ENCODE data around the gene ANAPC4. TPM values are rescaled to one million over a fixed set of nuclear protein-coding genes. Genes with fewer than 3 reads are reported as not detected.

Gene ANAPC4
- total and polyA plus RNA-seq, 4 donors: 15.4 to 98.5 (median 32.5) TPM

DNA sequence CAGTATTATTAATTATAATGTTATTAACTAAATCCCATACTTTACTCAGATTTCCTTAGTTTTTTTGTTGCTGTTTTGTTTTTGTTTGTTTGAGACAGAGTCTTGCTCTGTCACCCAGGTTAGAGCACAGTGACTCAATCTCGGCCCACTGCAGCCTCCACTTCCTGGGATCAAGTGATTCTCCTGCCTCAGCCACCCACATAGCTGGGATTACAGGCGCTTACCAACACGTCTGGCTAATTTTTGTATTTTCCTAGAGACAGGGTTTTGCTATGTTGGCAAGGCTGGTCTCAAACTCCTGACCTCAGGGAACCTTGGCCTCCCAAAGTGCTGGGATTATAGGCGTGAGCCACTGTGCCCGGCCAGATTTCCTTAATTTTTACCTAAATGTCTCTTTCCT is 72.2 kb downstream of the ANAPC4 start:
- Histone ChIP-seq H3K4me1 (ENCODE audit: control insufficient read depth in 5 of 5, insufficient read depth in 5 of 5, low read length in 5 of 5) (peaks cover 0 to 14% (median 10%) of the 10 kb centered on the region in 5 donors), H3K27me3 (ENCODE audit: control insufficient read depth in 3 of 3, insufficient read depth in 3 of 3, low read length in 2 of 3) (no peaks in the 10 kb centered on the region), H3K27ac (ENCODE audit: low read depth in 1 of 2, low read length in 1 of 2) (no peak overlapping the region), H3K9ac (ENCODE audit: insufficient read depth in 1 of 2, low read length in 2 of 2) (no peak overlapping the region), H3K9me3 (ENCODE audit: control insufficient read depth in 4 of 4, insufficient read depth in 3 of 4, low read length in 3 of 4) (no peaks in the 10 kb centered on the region), H3K4me3 (no peak overlapping the region), H3K36me3 (ENCODE audit: control insufficient read depth in 4 of 4, insufficient read depth in 4 of 4, low read length in 4 of 4) (no peaks in the 10 kb centered on the region)
- ATAC-seq (ENCODE audit: insufficient read depth, low FRiP score) (no peak), DNase-seq (no peak)
- 59 to 88% methylated on average over 5 of the region's 5 CpGs for WGBS, 2 donors
- no peak for TF ChIP-seq CTCF (IDR thresholded peaks at IDR 0.05; ENCODE audit: control extremely low read depth, extremely low read depth)

- H3K36me3 ChIP-seq (ENCODE audit: control insufficient read depth in 4 of 4, insufficient read depth in 4 of 4, low read length in 4 of 4): no peaks in the 10 kb centered on the region
- no peaks in the 10 kb centered on the region for H3K27me3 ChIP-seq (ENCODE audit: control insufficient read depth in 3 of 3, insufficient read depth in 3 of 3, low read length in 2 of 3)
- H3K4me1 ChIP-seq (ENCODE audit: control insufficient read depth in 5 of 5, insufficient read depth in 5 of 5, low read length in 5 of 5): peaks cover 0 to 14% (median 10%) of the 10 kb centered on the region in 5 donors
- DNase-seq (no peak), ATAC-seq (ENCODE audit: insufficient read depth, low FRiP score) (no peak)
- TF ChIP-seq CTCF (IDR thresholded peaks at IDR 0.05; ENCODE audit: control extremely low read depth, extremely low read depth): no peak
- WGBS, 2 donors: 80 to 86% methylated on average over 5 of the region's 5 CpGs
- no peaks in the 10 kb centered on the region for H3K9me3 ChIP-seq (ENCODE audit: control insufficient read depth in 4 of 4, insufficient read depth in 3 of 4, low read length in 3 of 4)
- no peak overlapping the region for H3K9ac ChIP-seq (ENCODE audit: insufficient read depth in 1 of 2, low read length in 2 of 2)
- H3K27ac ChIP-seq (ENCODE audit: low read depth in 1 of 2, low read length in 1 of 2): no peak overlapping the region
- H3K4me3 ChIP-seq: no peak overlapping the region
Measured at GRCh38 chr4:25449688-25450087, 72.6 kb downstream of the ANAPC4 start.

DNA sequence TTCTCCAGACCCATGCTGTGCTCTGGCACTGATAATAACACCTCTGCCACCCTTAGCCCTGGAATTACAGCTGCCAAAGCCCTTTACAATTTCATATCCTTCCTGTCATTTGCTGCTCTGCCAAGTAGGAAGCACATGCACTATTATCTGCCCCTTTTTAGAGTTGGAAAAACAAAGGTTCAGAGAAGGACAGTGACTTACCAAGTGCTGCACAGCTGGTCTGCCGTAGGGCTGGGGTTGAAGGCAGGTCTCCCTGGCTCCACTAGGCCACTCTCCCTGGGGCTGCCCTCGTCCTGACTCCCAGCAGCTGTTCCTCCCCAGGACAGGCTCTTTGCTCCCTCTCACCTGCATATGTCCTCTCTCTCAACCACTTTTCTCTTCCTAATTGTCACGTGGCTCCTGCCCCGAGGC is 73.4 kb downstream of the ANAPC4 start:
- Histone ChIP-seq H3K36me3 (ENCODE audit: control insufficient read depth in 4 of 4, insufficient read depth in 4 of 4, low read length in 4 of 4) (no peaks in the 10 kb centered on the region), H3K9ac (ENCODE audit: insufficient read depth in 1 of 2, low read length in 2 of 2) (no peak overlapping the region), H3K9me3 (ENCODE audit: control insufficient read depth in 4 of 4, insufficient read depth in 3 of 4, low read length in 3 of 4) (no peaks in the 10 kb centered on the region), H3K4me1 (ENCODE audit: control insufficient read depth in 5 of 5, insufficient read depth in 5 of 5, low read length in 5 of 5) (peaks cover 0 to 14% (median 10%) of the 10 kb centered on the region in 5 donors), H3K4me3 (no peak overlapping the region), H3K27me3 (ENCODE audit: control insufficient read depth in 3 of 3, insufficient read depth in 3 of 3, low read length in 2 of 3) (no peaks in the 10 kb centered on the region), H3K27ac (ENCODE audit: low read depth in 1 of 2, low read length in 1 of 2) (no peak overlapping the region)
- 76 to 90% methylated on average over 4 of the region's 4 CpGs for WGBS, 2 donors
- DNase-seq: no peak
- no peak for ATAC-seq (ENCODE audit: insufficient read depth, low FRiP score)
- TF ChIP-seq CTCF (IDR thresholded peaks at IDR 0.05; ENCODE audit: control extremely low read depth, extremely low read depth): no peak

- WGBS, 2 donors: 93 to 95% methylated on average over 2 of the region's 2 CpGs
- no peaks in the 10 kb centered on the region for H3K9me3 ChIP-seq (ENCODE audit: control insufficient read depth in 4 of 4, insufficient read depth in 3 of 4, low read length in 3 of 4)
- no peak overlapping the region for H3K9ac ChIP-seq (ENCODE audit: insufficient read depth in 1 of 2, low read length in 2 of 2)
- H3K4me1 ChIP-seq (ENCODE audit: control insufficient read depth in 5 of 5, insufficient read depth in 5 of 5, low read length in 5 of 5): peaks cover 0 to 10% (median 9%) of the 10 kb centered on the region in 5 donors
- DNase-seq (no peak), ATAC-seq (ENCODE audit: insufficient read depth, low FRiP score) (no peak)
- no peaks in the 10 kb centered on the region for H3K27me3 ChIP-seq (ENCODE audit: control insufficient read depth in 3 of 3, insufficient read depth in 3 of 3, low read length in 2 of 3)
- H3K36me3 ChIP-seq (ENCODE audit: control insufficient read depth in 4 of 4, insufficient read depth in 4 of 4, low read length in 4 of 4): no peaks in the 10 kb centered on the region
- H3K27ac ChIP-seq (ENCODE audit: low read depth in 1 of 2, low read length in 1 of 2): no peak overlapping the region
- no peak for TF ChIP-seq CTCF (IDR thresholded peaks at IDR 0.05; ENCODE audit: control extremely low read depth, extremely low read depth)
- H3K4me3 ChIP-seq: no peak overlapping the region
Measured at GRCh38 chr4:25451676-25452075, 74.6 kb downstream of the ANAPC4 start.

All from lung (tissue), 12 donors.